ENCODE measurements around the gene ZFAND2A. TPM values are rescaled to one million over a fixed set of nuclear protein-coding genes. Genes with fewer than 3 reads are reported as not detected.

The ZFAND2A gene
- total RNA-seq, 1 experiment from 2014 or later = 40.7 TPM

DNA sequence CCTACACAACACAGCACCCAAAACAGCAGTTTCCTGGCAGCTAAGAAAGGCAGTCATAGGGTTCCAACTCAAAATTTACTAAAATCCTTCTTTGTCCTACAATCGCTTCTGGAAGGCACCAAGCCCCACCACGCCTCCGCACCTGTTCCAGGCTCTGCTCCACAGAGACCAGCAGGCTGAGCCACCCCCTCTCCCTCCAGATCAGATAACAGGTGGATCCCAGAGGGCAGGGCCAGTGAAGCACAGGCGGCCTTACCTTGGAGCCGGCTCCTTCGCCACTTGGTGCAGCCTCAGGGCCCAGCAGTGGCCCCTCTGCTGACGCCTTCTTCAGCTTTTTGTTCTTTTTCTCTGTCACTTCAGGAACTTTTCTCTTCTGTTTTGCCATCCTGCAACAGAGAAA lies 33.0 kb downstream of the ZFAND2A start:
- no TSS peak for BruUV-seq (replicated peaks)
- TF ChIP-seq, protein P1, sequence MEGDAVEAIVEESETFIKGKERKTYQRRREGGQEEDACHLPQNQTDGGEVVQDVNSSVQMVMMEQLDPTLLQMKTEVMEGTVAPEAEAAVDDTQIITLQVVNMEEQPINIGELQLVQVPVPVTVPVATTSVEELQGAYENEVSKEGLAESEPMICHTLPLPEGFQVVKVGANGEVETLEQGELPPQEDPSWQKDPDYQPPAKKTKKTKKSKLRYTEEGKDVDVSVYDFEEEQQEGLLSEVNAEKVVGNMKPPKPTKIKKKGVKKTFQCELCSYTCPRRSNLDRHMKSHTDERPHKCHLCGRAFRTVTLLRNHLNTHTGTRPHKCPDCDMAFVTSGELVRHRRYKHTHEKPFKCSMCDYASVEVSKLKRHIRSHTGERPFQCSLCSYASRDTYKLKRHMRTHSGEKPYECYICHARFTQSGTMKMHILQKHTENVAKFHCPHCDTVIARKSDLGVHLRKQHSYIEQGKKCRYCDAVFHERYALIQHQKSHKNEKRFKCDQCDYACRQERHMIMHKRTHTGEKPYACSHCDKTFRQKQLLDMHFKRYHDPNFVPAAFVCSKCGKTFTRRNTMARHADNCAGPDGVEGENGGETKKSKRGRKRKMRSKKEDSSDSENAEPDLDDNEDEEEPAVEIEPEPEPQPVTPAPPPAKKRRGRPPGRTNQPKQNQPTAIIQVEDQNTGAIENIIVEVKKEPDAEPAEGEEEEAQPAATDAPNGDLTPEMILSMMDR (IDR thresholded peaks at IDR 0.05; ENCODE audit: unreplicated experiment) = no peak
- Mint-ChIP-seq H3K4me1 (ENCODE audit: insufficient read depth, unreplicated experiment) (no peaks in the 10 kb centered on the region), H3K27me3 (ENCODE audit: insufficient read depth, unreplicated experiment) (no peaks in the 10 kb centered on the region), H3K9me3 (ENCODE audit: unreplicated experiment) (peaks cover 6% of the 10 kb centered on the region), H3K27ac (ENCODE audit: low read depth, unreplicated experiment) (no peak overlapping the region), H3K36me3 (ENCODE audit: insufficient read depth, unreplicated experiment) (peaks cover 29% of the 10 kb centered on the region), H3K4me3 (ENCODE audit: unreplicated experiment) (no peak overlapping the region)
- POLR2A ChIA-PET = no interaction called here
- no peak for DNase-seq (ENCODE audit: unreplicated experiment)
- intact Hi-C loops (cut with micrococcal nuclease) = no loop called here
- CTCF ChIA-PET = no interaction called here

DNA sequence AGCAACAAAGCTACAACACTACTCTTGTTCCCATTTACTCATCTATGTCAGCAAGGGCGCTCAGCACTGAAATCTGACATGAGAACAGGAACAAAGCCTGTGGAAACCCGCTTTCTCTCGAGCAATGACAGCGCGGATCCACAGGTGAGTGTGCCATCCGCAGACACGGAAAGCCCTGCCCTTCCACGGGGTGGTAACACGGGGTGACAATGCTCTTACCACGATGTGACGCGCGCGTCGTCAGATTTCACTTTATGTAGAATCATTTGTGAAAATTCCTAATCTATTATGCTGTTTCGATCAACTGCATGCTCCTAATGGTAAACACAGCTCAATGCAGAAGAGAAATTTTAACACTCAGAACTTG lies 34.4 kb downstream of the ZFAND2A start:
- no peak overlapping the region for H3K4me3 Mint-ChIP-seq (ENCODE audit: unreplicated experiment)
- no peaks in the 10 kb centered on the region for H3K9me3 Mint-ChIP-seq (ENCODE audit: unreplicated experiment)
- peaks cover 26% of the 10 kb centered on the region for H3K36me3 Mint-ChIP-seq (ENCODE audit: insufficient read depth, unreplicated experiment)
- DNase-seq (ENCODE audit: unreplicated experiment) = no peak
- no TSS peak for BruUV-seq (replicated peaks)
- intact Hi-C loops (cut with micrococcal nuclease) = no loop called here
- no peaks in the 10 kb centered on the region for H3K27me3 Mint-ChIP-seq (ENCODE audit: insufficient read depth, unreplicated experiment)
- ChIA-PET POLR2A (interaction anchor here (1.0 kb wide), 1 partner anchor 13 kb away, joined by 7 read pairs; a partner anchor contains a TSS), CTCF (interaction anchor here (0.7 to 1.1 kb wide), 3 partner anchors 25 to 50 kb away, joined by 3 to 6 read pairs (median 3); no protein-coding TSS in a partner anchor)
- TF ChIP-seq, protein P1 (IDR thresholded peaks at IDR 0.05; ENCODE audit: unreplicated experiment) = no peak
- no peaks in the 10 kb centered on the region for H3K4me1 Mint-ChIP-seq (ENCODE audit: insufficient read depth, unreplicated experiment)
- no peak overlapping the region for H3K27ac Mint-ChIP-seq (ENCODE audit: low read depth, unreplicated experiment)

DNA sequence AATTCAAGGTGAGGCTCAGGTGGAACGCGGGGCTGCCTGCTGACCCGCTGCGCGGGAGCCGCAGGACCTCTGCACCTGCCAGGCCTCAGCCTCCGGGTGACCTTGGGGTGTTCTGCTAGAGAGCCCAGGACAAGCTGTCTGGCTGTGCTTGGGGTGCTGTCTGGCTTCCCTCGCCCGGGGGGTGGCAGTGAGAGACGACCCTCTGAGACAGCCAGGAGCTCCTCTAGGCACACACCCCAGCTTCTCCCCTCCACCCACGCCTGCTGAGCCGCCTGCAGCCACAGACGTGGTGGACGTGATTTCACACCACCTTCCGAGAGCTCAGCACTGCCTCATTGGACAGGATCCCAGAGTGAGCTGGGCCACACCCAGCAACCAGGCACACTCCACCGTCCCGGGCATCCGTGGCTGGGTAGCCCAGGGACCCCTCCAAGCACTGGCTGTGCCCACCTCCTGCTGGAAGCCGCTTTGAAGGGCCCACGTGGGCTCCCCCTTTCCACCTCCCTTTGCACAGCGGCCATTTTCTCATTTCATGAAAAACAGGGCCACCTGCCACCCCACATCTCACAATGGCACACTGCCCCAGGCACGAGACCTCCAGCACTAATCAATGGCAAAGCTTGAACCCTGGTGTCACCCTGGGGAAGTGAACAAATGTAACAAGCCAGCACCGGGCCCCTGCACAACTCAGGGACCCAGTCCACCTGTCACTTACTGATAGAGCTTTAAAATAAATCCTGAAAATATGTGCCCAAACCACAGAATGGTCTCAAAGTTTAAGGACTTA lies 35.0 kb downstream of the ZFAND2A start:
- ChIA-PET POLR2A (interaction anchor here (1.0 kb wide), 1 partner anchor 13 kb away, joined by 7 read pairs; a partner anchor contains a TSS), CTCF (interaction anchor here (0.6 to 1.1 kb wide), 3 partner anchors 39 to 330 kb away, joined by 3 to 6 read pairs (median 3); no protein-coding TSS in a partner anchor)
- no peak for DNase-seq (ENCODE audit: unreplicated experiment)
- no peak overlapping the region for H3K27ac Mint-ChIP-seq (ENCODE audit: low read depth, unreplicated experiment)
- intact Hi-C loops (cut with micrococcal nuclease) = no loop called here
- H3K36me3 Mint-ChIP-seq (ENCODE audit: insufficient read depth, unreplicated experiment) = peaks cover 26% of the 10 kb centered on the region
- TF ChIP-seq, protein P1 (IDR thresholded peaks at IDR 0.05; ENCODE audit: unreplicated experiment) = no peak
- H3K9me3 Mint-ChIP-seq (ENCODE audit: unreplicated experiment) = no peaks in the 10 kb centered on the region
- no peak overlapping the region for H3K4me3 Mint-ChIP-seq (ENCODE audit: unreplicated experiment)
- no TSS peak for BruUV-seq (replicated peaks)
- no peaks in the 10 kb centered on the region for H3K27me3 Mint-ChIP-seq (ENCODE audit: insufficient read depth, unreplicated experiment)
- no peaks in the 10 kb centered on the region for H3K4me1 Mint-ChIP-seq (ENCODE audit: insufficient read depth, unreplicated experiment)

DNA sequence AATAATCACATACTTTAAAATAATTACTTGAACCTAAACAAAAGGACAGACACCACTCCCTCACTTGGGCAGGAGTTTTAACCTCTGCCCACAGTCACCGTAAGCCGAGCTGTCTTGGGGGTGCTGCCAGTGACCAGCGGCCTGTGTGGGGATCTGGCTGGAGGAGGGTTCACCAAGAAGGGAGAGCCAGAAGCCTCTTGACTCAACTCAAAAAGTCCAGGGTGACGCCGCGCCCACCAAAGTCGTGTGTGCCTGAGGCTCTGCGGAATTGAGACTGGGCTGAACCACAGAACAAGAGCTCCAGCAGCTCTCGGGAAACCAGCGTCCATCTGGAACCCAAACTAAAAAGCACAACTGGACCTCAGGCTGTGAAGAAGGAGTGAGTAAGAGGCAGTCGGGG lies 35.8 kb downstream of the ZFAND2A start:
- peaks cover 26% of the 10 kb centered on the region for H3K36me3 Mint-ChIP-seq (ENCODE audit: insufficient read depth, unreplicated experiment)
- intact Hi-C loops (cut with micrococcal nuclease) = no loop called here
- no peaks in the 10 kb centered on the region for H3K27me3 Mint-ChIP-seq (ENCODE audit: insufficient read depth, unreplicated experiment)
- no peaks in the 10 kb centered on the region for H3K4me1 Mint-ChIP-seq (ENCODE audit: insufficient read depth, unreplicated experiment)
- no TSS peak for BruUV-seq (replicated peaks)
- no peak overlapping the region for H3K27ac Mint-ChIP-seq (ENCODE audit: low read depth, unreplicated experiment)
- H3K4me3 Mint-ChIP-seq (ENCODE audit: unreplicated experiment) = no peak overlapping the region
- ChIA-PET CTCF (interaction anchor here (0.7 to 1.4 kb wide), 3 partner anchors 35 to 131 kb away, joined by 3 to 6 read pairs (median 6); no protein-coding TSS in a partner anchor), POLR2A (no interaction called here)
- TF ChIP-seq, protein P1 (IDR thresholded peaks at IDR 0.05; ENCODE audit: unreplicated experiment) = no peak
- no peaks in the 10 kb centered on the region for H3K9me3 Mint-ChIP-seq (ENCODE audit: unreplicated experiment)
- DNase-seq (ENCODE audit: unreplicated experiment) = no peak
